Body of pancreas (tissue), 4 donors: Measurements from ENCODE around the gene ALDH1A1.

Experiments
- POLR2A ChIP-seq, 3 donors: fragments of 450-650 bp; IDR thresholded peaks; one replicate each; pipeline ENCODE4 v1.6.1; 2016; ENCODE audit warnings: antibody characterized with exemption in 3 of 3, mild to moderate bottlenecking in 2 of 3
- TF ChIP-seq, protein P1 (sequence below), 7 experiments: fragments of 450-650 bp in 4 of 7; fragments of 200-600 bp in 3 of 7; sonication (generic) in 3 of 7; IDR thresholded peaks; one replicate each; pipeline ENCODE4 v1.5.1; 2016 to 2019; ENCODE audit warnings: antibody characterized with exemption in 7 of 7

DNA sequence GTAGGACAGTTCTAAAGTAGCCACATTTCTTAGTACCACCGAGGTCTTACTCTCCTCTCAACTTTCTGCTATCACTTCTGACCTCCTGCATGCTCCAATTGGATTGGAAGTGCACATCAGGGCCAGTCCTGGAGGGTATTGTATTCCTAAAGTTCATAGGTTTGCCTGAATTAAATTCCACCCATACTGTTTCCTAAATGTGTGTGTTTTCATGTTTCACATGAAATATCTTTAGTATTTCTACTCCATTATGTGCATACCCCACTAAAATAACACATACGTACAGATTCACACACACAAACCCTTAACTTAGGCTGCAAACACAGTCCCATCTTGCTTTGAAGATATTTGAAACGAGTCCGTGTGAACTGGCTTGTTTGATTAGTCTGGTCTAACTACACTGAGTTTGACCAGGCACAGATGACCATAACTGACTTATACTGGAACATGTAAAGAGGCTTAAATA is 24.8 kb downstream of the ALDH1A1 start:
- no peak for TF ChIP-seq POLR2A (IDR thresholded peaks at IDR 0.05)
- TF ChIP-seq, protein P1, sequence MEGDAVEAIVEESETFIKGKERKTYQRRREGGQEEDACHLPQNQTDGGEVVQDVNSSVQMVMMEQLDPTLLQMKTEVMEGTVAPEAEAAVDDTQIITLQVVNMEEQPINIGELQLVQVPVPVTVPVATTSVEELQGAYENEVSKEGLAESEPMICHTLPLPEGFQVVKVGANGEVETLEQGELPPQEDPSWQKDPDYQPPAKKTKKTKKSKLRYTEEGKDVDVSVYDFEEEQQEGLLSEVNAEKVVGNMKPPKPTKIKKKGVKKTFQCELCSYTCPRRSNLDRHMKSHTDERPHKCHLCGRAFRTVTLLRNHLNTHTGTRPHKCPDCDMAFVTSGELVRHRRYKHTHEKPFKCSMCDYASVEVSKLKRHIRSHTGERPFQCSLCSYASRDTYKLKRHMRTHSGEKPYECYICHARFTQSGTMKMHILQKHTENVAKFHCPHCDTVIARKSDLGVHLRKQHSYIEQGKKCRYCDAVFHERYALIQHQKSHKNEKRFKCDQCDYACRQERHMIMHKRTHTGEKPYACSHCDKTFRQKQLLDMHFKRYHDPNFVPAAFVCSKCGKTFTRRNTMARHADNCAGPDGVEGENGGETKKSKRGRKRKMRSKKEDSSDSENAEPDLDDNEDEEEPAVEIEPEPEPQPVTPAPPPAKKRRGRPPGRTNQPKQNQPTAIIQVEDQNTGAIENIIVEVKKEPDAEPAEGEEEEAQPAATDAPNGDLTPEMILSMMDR (IDR thresholded peaks at IDR 0.05) = no peak
